Measurements from ENCODE around the gene PLEKHH3.

Gene PLEKHH3

DNA sequence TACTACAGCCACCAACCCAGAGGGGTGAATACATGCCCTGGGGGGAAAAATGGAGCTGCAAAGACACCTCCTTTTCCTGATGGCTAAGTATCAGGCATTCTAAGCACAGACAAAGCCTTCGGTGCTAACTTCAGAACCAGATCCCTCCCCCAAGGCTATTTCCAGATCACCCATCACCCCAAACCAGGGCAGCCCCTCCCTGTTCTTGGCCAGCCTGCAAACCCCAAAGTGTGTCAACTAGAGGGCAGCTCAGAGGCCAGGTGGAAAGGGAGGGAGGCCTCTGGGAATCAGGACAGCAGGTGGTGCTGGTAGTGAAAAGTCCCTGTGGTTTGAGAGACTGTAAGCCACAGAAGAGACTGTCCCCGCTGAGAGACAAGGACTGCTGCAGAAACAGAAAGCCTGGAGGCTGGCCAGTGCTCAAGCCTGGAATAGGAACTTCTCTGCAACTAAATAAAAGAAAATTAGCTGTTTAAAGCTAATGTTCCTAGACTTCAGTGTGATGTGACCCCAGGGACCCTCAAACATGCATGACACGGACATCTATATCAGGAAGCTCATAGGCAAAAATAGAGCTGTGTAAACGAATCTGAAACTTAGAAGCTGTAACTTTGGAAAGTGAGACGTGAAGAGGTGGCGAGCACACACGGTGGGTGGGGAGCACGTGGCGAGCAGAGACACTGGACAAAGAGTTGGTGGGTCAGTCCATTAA, 58.2 kb downstream of the PLEKHH3 start:
- FAIRE-seq = peak; percentile 91

DNA sequence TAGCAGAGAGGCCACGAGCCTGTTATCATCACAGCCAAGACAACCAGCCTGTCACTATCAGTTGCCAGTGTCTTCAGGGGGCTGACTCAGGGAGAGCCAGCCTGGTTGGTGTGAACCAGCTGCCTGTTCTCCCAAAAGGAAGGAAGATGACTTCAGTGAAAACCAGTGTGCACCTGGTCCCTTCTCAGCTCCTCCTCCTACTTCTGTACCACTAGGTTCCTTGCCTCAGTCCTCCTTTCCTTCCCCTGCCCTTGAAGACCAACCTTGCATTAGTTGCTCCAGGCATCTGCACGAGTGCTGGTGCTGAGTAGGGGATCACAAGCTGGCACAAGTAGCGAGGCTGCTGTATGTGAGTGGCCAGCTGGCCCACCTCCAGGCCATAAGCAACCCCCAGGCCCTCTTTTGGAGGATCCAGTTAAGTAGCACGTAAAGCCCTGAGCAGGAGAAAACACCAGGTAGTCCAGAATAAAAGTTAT, 58.8 kb downstream of the PLEKHH3 start:
- DNase-seq (ENCODE audit: insufficient read length) (peak; percentile 29), FAIRE-seq (peak; percentile 77)
- TF ChIP-seq POLR2A (IDR thresholded peaks at IDR 0.05; ENCODE audit: low read depth, low read length) (no peak; the same call in 1 of the 2 replicates), POLR2AphosphoS5 (IDR thresholded peaks at IDR 0.05; ENCODE audit: low read depth, low read length) (no peak), TAF1 (IDR thresholded peaks at IDR 0.05; ENCODE audit: borderline replicate concordance, low read depth, low read length) (no peak)

More for the DNA sequence above, 58.2 kb downstream of the PLEKHH3 start:
- DNase-seq (ENCODE audit: insufficient read length) = peak; percentile 68
- TF ChIP-seq POLR2AphosphoS5 (IDR thresholded peaks at IDR 0.05; ENCODE audit: low read depth, low read length) (no peak), TAF1 (IDR thresholded peaks at IDR 0.05; ENCODE audit: borderline replicate concordance, low read depth, low read length) (no peak), POLR2A (IDR thresholded peaks at IDR 0.05; ENCODE audit: low read depth, low read length) (no peak)
